Kasumi-1 (cell line): ENCODE data around the gene KRTAP10-3.
"Not testable (repeated sequence)": the region's sequence is repeated elsewhere in the genome, so short reads cannot be mapped to it uniquely, and the experiment has no call there.

ENCODE experiments used
- DNase-seq, 2 experiments: peaks; one replicate each; lab custom pipeline; 2025; lab: John Stamatoyannopoulos, UW

The KRTAP10-3 gene

GRCh38 chr21:44571296-44571695 lies 12.7 kb upstream of the KRTAP10-3 start:
- no peak for DNase-seq

GRCh38 chr21:44569861-44570517 lies 11.4 kb upstream of the KRTAP10-3 start:
- no peak for DNase-seq

GRCh38 chr21:44568667-44569556 lies 10.3 kb upstream of the KRTAP10-3 start:
- no peak for DNase-seq

- no peak for DNase-seq
Measured at GRCh38 chr21:44568261-44568660, 9.7 kb upstream of the KRTAP10-3 start.

- DNase-seq, result no peak
Measured at GRCh38 chr21:44567481-44568171, 9.0 kb upstream of the KRTAP10-3 start.

- DNase-seq, result peak; percentile 35 to 45
Measured at GRCh38 chr21:44566403-44566802, 7.8 kb upstream of the KRTAP10-3 start.

- no peak for DNase-seq
Measured at GRCh38 chr21:44564886-44565598, 6.4 kb upstream of the KRTAP10-3 start.

GRCh38 chr21:44564099-44564498 lies 5.5 kb upstream of the KRTAP10-3 start:
- no peak for DNase-seq

- not testable (repeated sequence) for DNase-seq
Measured at GRCh38 chr21:44558329-44558675, 293 bp downstream of the KRTAP10-3 start.

GRCh38 chr21:44557491-44558328 lies 885 bp downstream of the KRTAP10-3 start:
- no peak for DNase-seq

- no peak for DNase-seq
Measured at GRCh38 chr21:44556879-44557278, 1.7 kb downstream of the KRTAP10-3 start.

GRCh38 chr21:44555200-44555875 lies 3.3 kb downstream of the KRTAP10-3 start:
- DNase-seq, result no peak

GRCh38 chr21:44552681-44553080 lies 5.9 kb downstream of the KRTAP10-3 start:
- no peak for DNase-seq

GRCh38 chr21:44552136-44552535 lies 6.5 kb downstream of the KRTAP10-3 start:
- no peak for DNase-seq

- no peak for DNase-seq
Measured at GRCh38 chr21:44551340-44551961, 7.1 kb downstream of the KRTAP10-3 start, which contains the start of gene KRTAP10-2. KRTAP10-2 (minus strand) TSS chr21:44551505; CDS start chr21:44551458, 47 bp downstream.

- DNase-seq, result no peak
Measured at GRCh38 chr21:44550807-44551206, 7.8 kb downstream of the KRTAP10-3 start.

GRCh38 chr21:44550285-44550684 lies 8.3 kb downstream of the KRTAP10-3 start:
- DNase-seq, result not testable (repeated sequence)

GRCh38 chr21:44549525-44550211 lies 8.9 kb downstream of the KRTAP10-3 start:
- DNase-seq, result no peak

- DNase-seq, result no peak
Measured at GRCh38 chr21:44548922-44549321, 9.7 kb downstream of the KRTAP10-3 start.
